Cardiac muscle cell (in vitro differentiated cells and primary cell): ENCODE measurements around the gene MAST1. TPM values are rescaled to one million over a fixed set of nuclear protein-coding genes. Genes with fewer than 3 reads are reported as not detected.

ENCODE experiments used
- DNase-seq, 2 donors: peaks; one replicate each; pipeline versions ENCODE4 v3.0.0 to v3.0.0-alpha.2; 2010 to 2017; ENCODE audit warnings: low read depth in 1 of 2, low spot score in 1 of 2
- H3K27ac ChIP-seq: fragments of 200-600 bp; sonication (generic); 2 replicates; pipeline ENCODE4 v1.5.1; 2016
- H3K27me3 ChIP-seq: fragments of 200-600 bp; sonication (generic); 2 replicates; pipeline ENCODE4 v1.6.0; 2016; ENCODE audit warnings: control low read depth
- H3K36me3 ChIP-seq: fragments of 200-600 bp; sonication (generic); 2 replicates; pipeline ENCODE4 v1.5.1; 2016; ENCODE audit warnings: control low read depth
- H3K4me1 ChIP-seq: fragments of 200-600 bp; sonication (generic); 2 replicates; pipeline ENCODE4 v1.8.1; 2017; ENCODE audit warnings: low read depth, mild to moderate bottlenecking, mixed run types
- H3K4me3 ChIP-seq: fragments of 200-600 bp; sonication (generic); 2 replicates; pipeline ENCODE4 v1.5.1; 2016; ENCODE audit warnings: mild to moderate bottlenecking
- H3K9me3 ChIP-seq: fragments of 200-600 bp; sonication (generic); 2 replicates; pipeline ENCODE4 v1.5.1; 2017; ENCODE audit warnings: low read depth, mild to moderate bottlenecking, control low read depth
- CTCF ChIP-seq: IDR thresholded peaks from 2 replicates; pipeline ENCODE4 v1.5.1; 2012; ENCODE audit warnings: low read depth, mild to moderate bottlenecking, low read length
- polyA plus RNA-seq: library from polyadenylated mRNA; unstranded; fragments of >200 nt; fragmentation: Nextera tagmentation; extraction: Ambion mirVana; gene quantifications from 2 replicates; pipeline ENCODE4 v1.2.1, GENCODE V29; 2016
- total RNA-seq: library from RNA; depleted of rRNA; stranded (reverse); fragments of >200 nt; gene quantifications from 2 replicates; pipeline ENCODE4 v1.2.3, GENCODE V29; 2016

MAST1 gene
- total and polyA plus RNA-seq, 2 experiments from 2014 or later: 3.9 to 7.9 TPM

- Histone ChIP-seq H3K27me3 (no peaks in the 10 kb centered on the region), H3K4me1 (no peaks in the 10 kb centered on the region)
- no peak for TF ChIP-seq CTCF
Observed at GRCh38 chr19:12921047-12921446, 82.7 kb downstream of the MAST1 start.

DNA sequence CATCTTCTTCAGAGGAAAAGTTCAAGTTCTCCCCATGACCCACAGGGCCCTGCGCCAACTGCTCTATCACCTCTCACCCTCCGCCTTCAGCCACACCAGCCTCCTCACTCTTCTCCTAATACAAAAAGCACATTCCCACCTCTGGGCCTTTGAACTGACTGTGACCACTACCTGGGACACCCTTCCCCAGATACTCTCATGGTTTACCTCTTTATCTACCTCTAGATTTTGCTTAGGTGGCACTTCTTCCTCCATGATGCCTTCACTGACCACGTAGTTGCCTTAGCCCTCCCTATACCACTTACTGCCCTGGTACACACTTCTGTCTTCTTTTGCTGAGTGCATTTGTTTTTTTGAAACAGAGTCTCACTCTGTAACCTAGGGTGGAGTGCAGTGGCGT lies 84.6 kb downstream of the MAST1 start:
- Histone ChIP-seq H3K27me3 (no peaks in the 10 kb centered on the region), H3K27ac (no peak overlapping the region), H3K36me3 (peaks cover 48% of the 10 kb centered on the region), H3K4me1 (no peaks in the 10 kb centered on the region), H3K4me3 (no peak overlapping the region), H3K9me3 (no peaks in the 10 kb centered on the region)
- no peak for DNase-seq
- TF ChIP-seq CTCF: no peak

More at GRCh38 chr19:12921047-12921446, 82.7 kb downstream of the MAST1 start:
- H3K4me3 ChIP-seq: no peak overlapping the region
- H3K9me3 ChIP-seq: no peaks in the 10 kb centered on the region
- DNase-seq: no peak
- no peak overlapping the region for H3K27ac ChIP-seq
- peaks cover 36% of the 10 kb centered on the region for H3K36me3 ChIP-seq

Other genes with a start within 250 kb of the MAST1 start
- gene ZNF490, start 227.7 kb upstream of the MAST1 start, total RNA-seq: 5.0 and 5.7 TPM in 2 replicates
- gene ZNF490, start 227.7 kb upstream of the MAST1 start, polyA plus RNA-seq: 2.4 and 4.2 TPM in 2 replicates
- gene ZNF791, start 227.6 kb upstream of the MAST1 start, total RNA-seq: 9.1 and 11.7 TPM in 2 replicates
- gene ZNF791, start 227.6 kb upstream of the MAST1 start, polyA plus RNA-seq: 11.5 and 23.5 TPM in 2 replicates
- gene MAN2B1, start 171.8 kb upstream of the MAST1 start, total RNA-seq: 45.7 and 47.5 TPM in 2 replicates
- 22.1 and 25.3 TPM in 2 replicates for gene MAN2B1, start 171.8 kb upstream of the MAST1 start, polyA plus RNA-seq
- gene WDR83, start 171.7 kb upstream of the MAST1 start, total RNA-seq: 28.4 and 39.0 TPM in 2 replicates
- gene WDR83, start 171.7 kb upstream of the MAST1 start, polyA plus RNA-seq: 29.4 and 40.2 TPM in 2 replicates
- 64.8 and 113 TPM in 2 replicates for gene DHPS, start 156.6 kb upstream of the MAST1 start, total RNA-seq
- gene DHPS, start 156.6 kb upstream of the MAST1 start, polyA plus RNA-seq: 80.0 and 99.5 TPM in 2 replicates
- gene GNG14, start 150.5 kb upstream of the MAST1 start, total RNA-seq: 1.1 TPM in 1 of 2 replicates, not detected in the other
- 1.1 TPM in 1 of 2 replicates, not detected in the other for gene GNG14, start 150.5 kb upstream of the MAST1 start, polyA plus RNA-seq
- 17.2 and 32.7 TPM in 2 replicates for gene FBXW9, start 141.9 kb upstream of the MAST1 start, total RNA-seq
- 25.6 and 29.6 TPM in 2 replicates for gene FBXW9, start 141.9 kb upstream of the MAST1 start, polyA plus RNA-seq
- 43.4 and 68.6 TPM in 2 replicates for gene TNPO2, start 114.6 kb upstream of the MAST1 start, total RNA-seq
- 20.1 and 20.5 TPM in 2 replicates for gene TNPO2, start 114.6 kb upstream of the MAST1 start, polyA plus RNA-seq
- gene TRIR, start 103.8 kb upstream of the MAST1 start, total RNA-seq: 307 and 371 TPM in 2 replicates
- gene TRIR, start 103.8 kb upstream of the MAST1 start, polyA plus RNA-seq: 175 and 218 TPM in 2 replicates
- gene GET3, start 101.0 kb upstream of the MAST1 start, total RNA-seq: 44.8 and 73.6 TPM in 2 replicates
- 88.3 and 103 TPM in 2 replicates for gene GET3, start 101.0 kb upstream of the MAST1 start, polyA plus RNA-seq
- not detected in 2 replicates for gene BEST2, start 86.7 kb upstream of the MAST1 start, total RNA-seq
- not detected in 2 replicates for gene BEST2, start 86.7 kb upstream of the MAST1 start, polyA plus RNA-seq
- 28.5 and 54.4 TPM in 2 replicates for gene HOOK2, start 63.0 kb upstream of the MAST1 start, total RNA-seq
- 31.1 and 41.6 TPM in 2 replicates for gene HOOK2, start 63.0 kb upstream of the MAST1 start, polyA plus RNA-seq
- gene JUNB, start 47.0 kb upstream of the MAST1 start, total RNA-seq: 57.6 and 103 TPM in 2 replicates
- 37.2 and 48.3 TPM in 2 replicates for gene JUNB, start 47.0 kb upstream of the MAST1 start, polyA plus RNA-seq
- gene PRDX2, start 36.7 kb upstream of the MAST1 start, total RNA-seq: 1,316 and 1,694 TPM in 2 replicates
- gene PRDX2, start 36.7 kb upstream of the MAST1 start, polyA plus RNA-seq: 1,469 and 1,719 TPM in 2 replicates
- gene THSD8, start 36.4 kb upstream of the MAST1 start, total RNA-seq: 0.63 TPM in 1 of 2 replicates, not detected in the other
- gene THSD8, start 36.4 kb upstream of the MAST1 start, polyA plus RNA-seq: 15.0 and 19.0 TPM in 2 replicates
- gene RNASEH2A, start 31.9 kb upstream of the MAST1 start, total RNA-seq: 20.4 and 29.0 TPM in 2 replicates
- 40.4 and 57.3 TPM in 2 replicates for gene RNASEH2A, start 31.9 kb upstream of the MAST1 start, polyA plus RNA-seq
- not detected in 2 replicates for gene RTBDN, start 3.9 kb upstream of the MAST1 start, total RNA-seq
- gene RTBDN, start 3.9 kb upstream of the MAST1 start, polyA plus RNA-seq: 0.81 TPM in 1 of 2 replicates, not detected in the other
- gene DNASE2, start 42.9 kb downstream of the MAST1 start, total RNA-seq: 25.8 and 54.7 TPM in 2 replicates
- gene DNASE2, start 42.9 kb downstream of the MAST1 start, polyA plus RNA-seq: 26.0 and 49.5 TPM in 2 replicates
- gene KLF1, start 48.7 kb downstream of the MAST1 start, total RNA-seq: 0.51 and 2.2 TPM in 2 replicates
- gene KLF1, start 48.7 kb downstream of the MAST1 start, polyA plus RNA-seq: 1.3 and 1.4 TPM in 2 replicates
- gene GCDH, start 52.6 kb downstream of the MAST1 start, total RNA-seq: 54.9 and 77.9 TPM in 2 replicates
- 28.5 and 32.6 TPM in 2 replicates for gene GCDH, start 52.6 kb downstream of the MAST1 start, polyA plus RNA-seq
- 0.53 and 1.1 TPM in 2 replicates for gene SYCE2, start 80.8 kb downstream of the MAST1 start, total RNA-seq
- 2.8 and 3.8 TPM in 2 replicates for gene SYCE2, start 80.8 kb downstream of the MAST1 start, polyA plus RNA-seq
- gene FARSA, start 95.2 kb downstream of the MAST1 start, total RNA-seq: 81.9 and 87.9 TPM in 2 replicates
- 121 and 133 TPM in 2 replicates for gene FARSA, start 95.2 kb downstream of the MAST1 start, polyA plus RNA-seq
- 615 and 1,390 TPM in 2 replicates for gene CALR, start 100.1 kb downstream of the MAST1 start, total RNA-seq
- 338 and 856 TPM in 2 replicates for gene CALR, start 100.1 kb downstream of the MAST1 start, polyA plus RNA-seq
- gene RAD23A, start 107.3 kb downstream of the MAST1 start, total RNA-seq: 157 and 191 TPM in 2 replicates
- 182 and 225 TPM in 2 replicates for gene RAD23A, start 107.3 kb downstream of the MAST1 start, polyA plus RNA-seq
- 78.2 and 84.5 TPM in 2 replicates for gene GADD45GIP1, start 118.7 kb downstream of the MAST1 start, total RNA-seq
- 133 and 145 TPM in 2 replicates for gene GADD45GIP1, start 118.7 kb downstream of the MAST1 start, polyA plus RNA-seq
- gene DAND5, start 131.1 kb downstream of the MAST1 start, total RNA-seq: 0.67 TPM in 1 of 2 replicates, not detected in the other
- gene DAND5, start 131.1 kb downstream of the MAST1 start, polyA plus RNA-seq: 0.07 and 0.09 TPM in 2 replicates
- gene NFIX, start 157.0 kb downstream of the MAST1 start, total RNA-seq: 0.46 TPM in 1 of 2 replicates, not detected in the other
- 0.80 TPM in 1 of 2 replicates, not detected in the other for gene NFIX, start 157.0 kb downstream of the MAST1 start, polyA plus RNA-seq